DND-41 (cell line): Measurements from ENCODE around the gene STRN4.

ENCODE experiments used
- ATAC-seq: fragments of 200-7000 bp; cut with Tn5 transposase; 3 replicates; pipeline ENCODE4 v1.9.1; 2021; ENCODE audit warnings: low read depth; ENCODE audit not compliant: insufficient read depth
- DNase-seq: peaks from one replicate; pipeline ENCODE4 v3.0.0-alpha.2; 2020
- H2AFZ ChIP-seq: 2 replicates; pipeline ENCODE4 v1.6.0; 2012; ENCODE audit warnings: low read depth, low read length
- H3K27ac ChIP-seq: 2 replicates; pipeline ENCODE4 v1.5.1; 2012; ENCODE audit warnings: low read length, inconsistent platforms
- H3K27me3 ChIP-seq: fragments of 200-600 bp; sonication (generic); 2 replicates; pipeline ENCODE4 v1.6.0; 2012; ENCODE audit warnings: low read length, mild to moderate bottlenecking, inconsistent platforms; ENCODE audit not compliant: insufficient read depth, poor library complexity
- H3K36me3 ChIP-seq: 2 replicates; pipeline ENCODE4 v1.5.1; 2012; ENCODE audit warnings: low read length, inconsistent platforms; ENCODE audit not compliant: insufficient read depth
- H3K4me1 ChIP-seq: 2 replicates; pipeline ENCODE4 v1.5.1; 2012; ENCODE audit warnings: mild to moderate bottlenecking, low read length; ENCODE audit not compliant: insufficient read depth
- H3K4me2 ChIP-seq: 2 replicates; pipeline ENCODE4 v1.6.0; 2012; ENCODE audit warnings: mild to moderate bottlenecking, moderate library complexity, low read length, inconsistent platforms; ENCODE audit not compliant: insufficient read depth
- H3K4me3 ChIP-seq, 2 experiments: fragments of 200-600 bp in 1 of 2; shearing (Covaris generic) in 1 of 2; 2 replicates each; pipeline ENCODE4 v1.5.1; 2012 to 2016; ENCODE audit warnings: inconsistent platforms in 2 of 2, low read length in 2 of 2, mild to moderate bottlenecking in 2 of 2, low read depth in 1 of 2, moderate library complexity in 1 of 2
- H3K79me2 ChIP-seq: 2 replicates; pipeline ENCODE4 v1.6.0; 2012; ENCODE audit warnings: low read length, inconsistent platforms; ENCODE audit not compliant: insufficient read depth
- H3K9ac ChIP-seq: 2 replicates; pipeline ENCODE4 v1.6.0; 2012; ENCODE audit warnings: low read depth, mild to moderate bottlenecking, inconsistent platforms, low read length, moderate library complexity
- H3K9me3 ChIP-seq: 2 replicates; pipeline ENCODE4 v1.5.1; 2012; ENCODE audit warnings: low read length, moderate library complexity, mild to moderate bottlenecking, inconsistent platforms; ENCODE audit not compliant: insufficient read depth, severe bottlenecking
- H4K20me1 ChIP-seq: 2 replicates; pipeline ENCODE4 v1.6.0; 2012; ENCODE audit warnings: low read length; ENCODE audit not compliant: insufficient read depth
- EZH2 ChIP-seq: IDR thresholded peaks from 3 replicates; pipeline ENCODE4 v1.6.1; 2012; ENCODE audit warnings: borderline replicate concordance, low read depth, mild to moderate bottlenecking, moderate library complexity, low read length, inconsistent platforms; ENCODE audit not compliant: severe bottlenecking
- TF ChIP-seq, protein P1 (sequence below): IDR thresholded peaks from 2 replicates; pipeline ENCODE4 v1.5.1; 2012; ENCODE audit warnings: borderline replicate concordance, low read length, moderate library complexity, mild to moderate bottlenecking; ENCODE audit not compliant: poor library complexity, severe bottlenecking; ENCODE audit errors: extremely low read depth

STRN4 gene

GRCh38 chr19:46733690-46734292 is 12.5 kb downstream of the STRN4 start:
- Histone ChIP-seq H2AFZ (no peak overlapping the region), H3K9ac (no peak overlapping the region), H3K27ac (no peak overlapping the region), H3K4me1 (no peaks in the 10 kb centered on the region), H3K4me3 (no peak overlapping the region), H3K9me3 (no peaks in the 10 kb centered on the region), H4K20me1 (peaks cover 78% of the 10 kb centered on the region), H3K36me3 (peaks cover 89% of the 10 kb centered on the region), H3K27me3 (no peaks in the 10 kb centered on the region), H3K4me2 (no peak overlapping the region), H3K79me2 (peaks cover 80% of the 10 kb centered on the region)
- DNase-seq (no peak), ATAC-seq (no peak)
- TF ChIP-seq, protein P1, sequence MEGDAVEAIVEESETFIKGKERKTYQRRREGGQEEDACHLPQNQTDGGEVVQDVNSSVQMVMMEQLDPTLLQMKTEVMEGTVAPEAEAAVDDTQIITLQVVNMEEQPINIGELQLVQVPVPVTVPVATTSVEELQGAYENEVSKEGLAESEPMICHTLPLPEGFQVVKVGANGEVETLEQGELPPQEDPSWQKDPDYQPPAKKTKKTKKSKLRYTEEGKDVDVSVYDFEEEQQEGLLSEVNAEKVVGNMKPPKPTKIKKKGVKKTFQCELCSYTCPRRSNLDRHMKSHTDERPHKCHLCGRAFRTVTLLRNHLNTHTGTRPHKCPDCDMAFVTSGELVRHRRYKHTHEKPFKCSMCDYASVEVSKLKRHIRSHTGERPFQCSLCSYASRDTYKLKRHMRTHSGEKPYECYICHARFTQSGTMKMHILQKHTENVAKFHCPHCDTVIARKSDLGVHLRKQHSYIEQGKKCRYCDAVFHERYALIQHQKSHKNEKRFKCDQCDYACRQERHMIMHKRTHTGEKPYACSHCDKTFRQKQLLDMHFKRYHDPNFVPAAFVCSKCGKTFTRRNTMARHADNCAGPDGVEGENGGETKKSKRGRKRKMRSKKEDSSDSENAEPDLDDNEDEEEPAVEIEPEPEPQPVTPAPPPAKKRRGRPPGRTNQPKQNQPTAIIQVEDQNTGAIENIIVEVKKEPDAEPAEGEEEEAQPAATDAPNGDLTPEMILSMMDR, result no peak
- TF ChIP-seq EZH2, result no peak

DNA sequence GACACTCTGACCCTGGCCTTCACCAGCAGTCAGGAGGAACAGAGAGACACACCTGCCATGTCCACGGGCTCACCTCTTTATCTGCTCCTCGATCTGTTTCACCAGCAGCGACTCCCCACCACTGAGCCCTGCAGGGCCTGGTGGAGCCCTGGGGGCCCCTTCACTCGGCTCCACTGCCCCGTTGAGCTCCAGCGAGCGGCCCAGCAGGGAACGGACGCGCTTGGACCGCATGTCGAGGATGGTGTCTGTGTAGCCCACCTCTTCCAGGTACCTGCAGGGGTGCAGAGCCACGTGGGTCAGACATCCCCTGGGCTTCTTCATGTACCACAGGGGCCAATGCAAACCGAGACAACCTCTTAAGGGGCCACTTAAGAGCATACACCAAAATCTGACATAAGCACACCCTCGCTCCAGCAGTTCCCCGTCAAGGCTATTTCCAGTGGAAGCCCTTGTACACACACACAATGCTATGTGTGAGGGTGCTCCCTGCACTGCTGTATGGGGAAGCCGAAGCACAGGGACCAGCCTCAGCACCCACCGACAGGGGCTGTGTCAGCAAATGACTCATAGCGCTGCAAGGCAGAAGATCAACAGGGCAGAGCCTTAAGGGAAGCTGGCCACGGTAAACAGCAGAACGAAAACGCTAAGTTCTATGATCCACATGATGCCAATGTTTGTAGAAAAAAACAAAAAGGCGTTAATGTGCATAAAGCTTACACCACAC is 13.1 kb downstream of the STRN4 start:
- Histone ChIP-seq H3K79me2 (peaks cover 79% of the 10 kb centered on the region), H3K27ac (no peak overlapping the region), H3K4me1 (no peaks in the 10 kb centered on the region), H3K9me3 (no peaks in the 10 kb centered on the region), H3K4me2 (no peak overlapping the region), H3K36me3 (peaks cover 89% of the 10 kb centered on the region), H3K9ac (no peak overlapping the region), H4K20me1 (peaks cover 78% of the 10 kb centered on the region), H3K27me3 (no peaks in the 10 kb centered on the region), H2AFZ (no peak overlapping the region), H3K4me3 (no peak overlapping the region)
- TF ChIP-seq EZH2, result no peak
- TF ChIP-seq, protein P1, result no peak
- DNase-seq (no peak), ATAC-seq (no peak)

DNA sequence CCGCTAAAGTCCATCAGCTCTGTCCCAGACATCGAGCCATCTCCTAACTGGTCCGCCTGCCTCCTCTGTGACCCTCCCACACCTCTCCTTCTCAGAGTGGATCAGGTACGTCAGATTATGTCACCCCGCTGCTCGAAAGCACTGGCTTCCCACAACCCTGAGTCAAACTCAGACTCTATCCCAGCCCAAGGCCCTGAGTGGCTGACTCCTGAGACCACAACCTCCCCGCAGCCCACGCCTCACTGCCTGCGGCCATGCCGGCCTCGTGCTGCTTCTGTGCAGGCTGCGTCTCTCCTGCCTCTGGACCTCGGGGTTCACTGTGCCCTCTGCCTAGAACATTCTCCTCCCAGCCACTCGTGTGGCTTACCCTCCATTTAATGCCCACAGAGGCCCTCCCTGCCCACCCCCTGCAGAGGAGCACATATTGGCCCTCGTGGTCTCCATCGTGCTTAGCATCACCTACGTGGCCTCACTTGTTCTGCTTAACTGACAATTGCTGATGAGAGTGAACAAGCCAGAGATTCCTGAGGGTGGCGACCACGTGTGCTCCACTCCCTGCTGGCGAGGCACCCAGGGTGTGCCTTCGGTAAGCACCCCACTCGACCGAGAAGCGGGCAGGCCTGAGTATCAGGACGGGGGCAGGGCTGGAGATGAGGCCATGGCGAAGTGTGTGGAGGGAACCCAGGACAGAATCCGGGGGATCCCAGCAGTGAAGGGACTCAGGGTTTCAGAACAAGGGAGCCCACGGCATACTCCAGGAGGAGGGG is 13.9 kb downstream of the STRN4 start:
- H4K20me1 ChIP-seq, result peaks cover 78% of the 10 kb centered on the region
- no peak overlapping the region for H2AFZ ChIP-seq
- no peak for DNase-seq
- peaks cover 78% of the 10 kb centered on the region for H3K79me2 ChIP-seq
- H3K9ac ChIP-seq, result no peak overlapping the region
- TF ChIP-seq, protein P1, result no peak
- H3K4me1 ChIP-seq, result no peaks in the 10 kb centered on the region
- peaks cover 89% of the 10 kb centered on the region for H3K36me3 ChIP-seq
- no peaks in the 10 kb centered on the region for H3K9me3 ChIP-seq
- no peak overlapping the region for H3K4me3 ChIP-seq
- H3K27me3 ChIP-seq, result no peaks in the 10 kb centered on the region
- no peak overlapping the region for H3K4me2 ChIP-seq
- no peak for ATAC-seq
- no peak overlapping the region for H3K27ac ChIP-seq
